Thyroid gland (tissue), 4 donors: ENCODE results near the gene SDCCAG8.

Source experiments
- POLR2A ChIP-seq, 2 donors: fragments of 450-650 bp; IDR thresholded peaks; one replicate each; pipeline ENCODE4 v1.6.1; 2017; ENCODE audit warnings: antibody characterized with exemption in 2 of 2, mild to moderate bottlenecking in 2 of 2, moderate library complexity in 1 of 2
- TF ChIP-seq, protein P1 (sequence below), 6 experiments: fragments of 200-600 bp in 3 of 6; fragments of 450-650 bp in 3 of 6; sonication (generic) in 3 of 6; IDR thresholded peaks; one replicate each; pipeline ENCODE4 v1.5.1; 2016 to 2019; ENCODE audit warnings: antibody characterized with exemption in 6 of 6, mild to moderate bottlenecking in 2 of 6, inconsistent platforms in 1 of 6, moderate library complexity in 1 of 6

DNA sequence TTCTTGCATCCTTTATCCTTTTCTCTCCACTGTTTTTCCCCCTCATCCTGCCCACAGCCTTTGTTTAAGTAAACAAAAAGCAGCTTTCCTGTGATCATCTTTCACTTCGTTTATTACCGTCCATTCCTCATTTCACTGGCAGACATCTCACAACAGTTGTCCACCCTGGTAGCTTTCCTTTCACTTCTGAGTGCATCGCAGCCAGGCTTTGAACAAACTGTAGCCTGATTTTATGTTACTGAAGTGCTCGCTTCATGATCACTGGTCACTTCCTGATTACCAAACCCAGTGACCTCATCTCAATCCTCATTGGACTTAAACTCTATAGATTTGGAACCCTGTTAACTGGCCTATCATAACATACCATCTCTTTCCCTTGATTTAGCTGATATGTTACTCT is 67.7 kb downstream of the SDCCAG8 start:
- TF ChIP-seq, protein P1, sequence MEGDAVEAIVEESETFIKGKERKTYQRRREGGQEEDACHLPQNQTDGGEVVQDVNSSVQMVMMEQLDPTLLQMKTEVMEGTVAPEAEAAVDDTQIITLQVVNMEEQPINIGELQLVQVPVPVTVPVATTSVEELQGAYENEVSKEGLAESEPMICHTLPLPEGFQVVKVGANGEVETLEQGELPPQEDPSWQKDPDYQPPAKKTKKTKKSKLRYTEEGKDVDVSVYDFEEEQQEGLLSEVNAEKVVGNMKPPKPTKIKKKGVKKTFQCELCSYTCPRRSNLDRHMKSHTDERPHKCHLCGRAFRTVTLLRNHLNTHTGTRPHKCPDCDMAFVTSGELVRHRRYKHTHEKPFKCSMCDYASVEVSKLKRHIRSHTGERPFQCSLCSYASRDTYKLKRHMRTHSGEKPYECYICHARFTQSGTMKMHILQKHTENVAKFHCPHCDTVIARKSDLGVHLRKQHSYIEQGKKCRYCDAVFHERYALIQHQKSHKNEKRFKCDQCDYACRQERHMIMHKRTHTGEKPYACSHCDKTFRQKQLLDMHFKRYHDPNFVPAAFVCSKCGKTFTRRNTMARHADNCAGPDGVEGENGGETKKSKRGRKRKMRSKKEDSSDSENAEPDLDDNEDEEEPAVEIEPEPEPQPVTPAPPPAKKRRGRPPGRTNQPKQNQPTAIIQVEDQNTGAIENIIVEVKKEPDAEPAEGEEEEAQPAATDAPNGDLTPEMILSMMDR (IDR thresholded peaks at IDR 0.05): no peak
- no peak for TF ChIP-seq POLR2A (IDR thresholded peaks at IDR 0.05)
